AML-193 (cell line): ENCODE measurements around the gene SLC7A8.

Experiments
- DNase-seq, 2 experiments: peaks; one replicate each; lab custom pipeline; 2025; lab: John Stamatoyannopoulos, UW

The SLC7A8 gene

DNA sequence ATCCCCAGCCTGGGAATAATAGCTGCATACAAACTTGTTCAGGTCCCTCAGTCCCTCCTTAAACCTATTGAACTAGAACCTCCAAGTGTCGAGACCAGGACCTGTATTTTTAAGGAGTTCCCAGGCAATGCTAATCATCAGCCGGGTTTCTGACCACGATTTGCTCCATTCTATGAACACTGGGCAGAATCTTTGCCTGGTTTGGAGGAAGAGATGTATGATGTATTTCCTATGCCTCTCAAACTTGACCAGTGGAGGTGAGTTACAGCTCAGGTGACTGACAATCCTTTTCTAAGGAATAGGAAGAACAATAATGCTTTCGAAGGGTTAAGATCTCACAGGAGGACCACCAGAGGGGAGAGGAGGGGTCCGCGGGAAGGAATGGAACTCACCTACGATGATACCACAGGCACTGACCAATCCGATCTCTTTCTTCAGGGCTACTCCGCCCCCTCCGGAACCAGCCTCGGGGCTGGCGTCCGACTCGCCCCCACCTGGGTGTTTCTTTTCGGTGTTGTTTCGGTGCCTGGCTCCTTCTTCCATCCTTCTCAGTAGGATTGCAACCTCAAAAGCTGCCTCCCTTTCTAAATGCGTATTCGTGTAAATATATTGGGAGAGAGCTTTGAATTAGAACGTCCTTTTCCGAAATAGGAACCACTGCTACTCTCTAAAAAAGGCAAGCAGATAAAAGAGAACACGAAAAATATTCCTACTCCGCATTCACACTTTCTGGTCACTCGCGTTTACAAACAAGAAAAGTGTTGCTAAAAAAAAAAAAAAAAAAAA is 895 bp downstream of the SLC7A8 start:
- no peak for DNase-seq

DNA sequence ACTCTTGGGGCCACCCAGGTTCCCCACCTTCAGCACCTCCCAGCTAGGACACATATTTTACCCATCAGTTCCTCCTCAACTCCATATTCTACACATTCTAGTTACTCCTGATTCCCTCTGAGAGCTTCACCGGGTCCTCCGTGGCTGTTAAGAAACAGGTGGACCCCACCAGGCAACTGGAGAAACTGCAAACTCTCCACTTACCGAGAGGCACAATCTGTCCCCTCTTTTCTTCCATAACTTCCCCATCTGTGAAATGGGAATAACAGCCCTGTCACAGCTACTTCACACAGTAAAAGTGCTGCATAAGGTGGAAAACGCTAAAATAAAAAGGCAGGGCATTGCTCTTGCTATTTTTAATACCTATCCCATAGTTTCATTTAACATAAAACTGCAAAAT is 1.5 kb downstream of the SLC7A8 start:
- no peak for DNase-seq

- no peak for DNase-seq
These were observed 2.0 kb downstream of the SLC7A8 start for GRCh38 chr14:23181453-23181852.

- DNase-seq = no peak
These were observed 6.3 kb downstream of the SLC7A8 start for GRCh38 chr14:23177181-23177580.

GRCh38 chr14:23175823-23176222 is 7.6 kb downstream of the SLC7A8 start:
- no peak for DNase-seq

DNA sequence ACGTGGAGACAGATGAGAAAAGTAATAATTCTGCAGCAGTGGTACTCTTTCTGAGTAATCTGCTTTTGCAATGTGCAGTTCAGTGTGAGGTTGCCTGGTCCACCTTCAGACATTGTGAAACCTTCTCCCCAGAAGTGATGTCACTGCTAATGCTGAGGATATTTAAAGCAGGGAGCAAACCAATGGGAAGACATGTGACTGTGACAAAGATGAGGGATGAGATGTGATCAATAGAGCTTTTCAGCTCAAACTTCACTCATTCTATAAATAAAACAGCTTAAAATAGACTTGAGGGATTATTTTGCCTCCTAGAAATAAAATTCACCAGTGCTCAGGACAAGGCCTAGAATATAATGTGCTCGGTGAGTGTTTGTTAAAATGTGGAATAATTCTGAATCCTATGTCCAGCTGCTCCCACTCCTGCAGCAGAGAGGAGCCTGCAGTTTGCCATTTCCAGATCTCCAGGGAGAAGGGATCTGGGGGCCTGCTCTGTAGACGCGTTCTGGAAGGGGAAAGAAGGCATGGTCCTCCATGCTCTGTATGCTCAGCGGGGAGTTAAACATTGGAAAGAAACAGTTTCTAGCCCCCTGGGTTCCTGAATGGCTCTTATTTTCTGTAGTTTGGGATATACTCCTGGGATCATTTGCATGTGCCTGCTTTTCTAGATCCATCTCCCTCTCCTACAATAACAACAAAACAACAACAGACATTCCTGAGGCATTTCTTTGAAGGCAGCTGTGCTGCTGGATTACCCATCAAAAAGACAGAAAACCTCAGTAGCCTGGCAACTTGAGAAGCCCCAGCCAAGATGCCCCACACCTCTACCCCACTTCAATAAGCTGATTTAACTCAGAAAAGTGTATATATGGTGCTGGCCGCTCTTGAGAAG is 8.9 kb downstream of the SLC7A8 start:
- DNase-seq = peak; percentile 25 to 58

DNA sequence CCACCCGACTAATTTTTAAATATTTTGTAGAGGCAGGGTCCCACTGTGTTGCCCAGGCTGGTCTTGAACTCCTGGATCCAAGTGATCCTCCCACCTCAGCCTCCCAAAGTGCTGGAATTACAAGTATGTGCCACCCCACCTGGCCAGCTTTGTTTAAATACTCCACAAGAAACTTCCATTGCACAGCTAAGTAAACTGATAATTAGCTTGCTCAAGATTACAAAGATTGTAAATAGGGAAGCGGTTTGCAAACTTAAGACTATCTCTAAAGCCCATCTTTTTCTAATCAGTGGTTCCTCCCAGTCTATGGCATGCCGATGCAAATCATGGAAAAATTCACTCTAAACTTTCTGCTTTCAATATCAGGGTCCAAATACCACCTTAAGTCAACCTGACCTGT is 9.7 kb downstream of the SLC7A8 start:
- DNase-seq = no peak

GRCh38 chr14:23173031-23173430 is 10.4 kb downstream of the SLC7A8 start:
- no peak for DNase-seq

- DNase-seq = no peak
These were observed 10.9 kb downstream of the SLC7A8 start for GRCh38 chr14:23172574-23172973.

DNA sequence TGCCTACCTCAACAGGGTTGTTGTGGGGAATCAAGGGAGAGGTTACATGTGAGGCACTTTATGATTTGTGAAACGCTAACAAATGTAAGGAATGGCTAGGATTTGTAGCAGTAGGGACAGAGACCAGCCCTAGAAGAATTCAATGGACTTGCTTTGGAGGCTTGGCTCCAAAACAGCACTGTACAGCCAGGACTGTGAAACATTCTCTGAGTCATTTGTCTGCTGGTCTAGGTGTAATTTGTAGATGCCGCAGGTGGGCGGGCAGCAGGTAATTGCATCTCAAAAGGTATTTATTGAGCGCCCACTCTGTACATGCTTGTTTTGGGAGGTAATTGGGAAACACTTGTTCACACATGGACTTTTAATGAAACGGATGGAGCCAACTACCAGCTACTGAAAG is 11.4 kb downstream of the SLC7A8 start:
- no peak for DNase-seq

GRCh38 chr14:23171222-23171975 is 12.1 kb downstream of the SLC7A8 start:
- no peak for DNase-seq

DNA sequence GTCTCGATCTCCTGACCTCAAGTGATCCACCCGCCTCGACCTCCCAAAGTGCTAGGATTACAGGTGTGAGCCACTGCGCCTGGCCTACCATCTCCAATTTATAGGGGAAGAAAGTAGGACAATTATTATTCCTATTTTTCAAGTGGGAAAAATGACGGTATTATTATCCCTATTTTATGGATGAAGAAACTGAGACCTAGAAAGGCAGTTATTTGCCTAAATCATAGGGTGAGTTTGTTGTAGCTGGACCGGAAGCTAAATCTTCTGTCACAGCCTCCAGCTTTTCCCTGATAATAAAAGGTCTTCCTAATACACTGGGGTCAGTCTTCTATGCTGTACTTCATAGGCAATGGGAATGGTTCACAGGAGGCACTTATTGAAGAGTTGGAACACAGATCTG is 13.8 kb downstream of the SLC7A8 start:
- DNase-seq = no peak

DNA sequence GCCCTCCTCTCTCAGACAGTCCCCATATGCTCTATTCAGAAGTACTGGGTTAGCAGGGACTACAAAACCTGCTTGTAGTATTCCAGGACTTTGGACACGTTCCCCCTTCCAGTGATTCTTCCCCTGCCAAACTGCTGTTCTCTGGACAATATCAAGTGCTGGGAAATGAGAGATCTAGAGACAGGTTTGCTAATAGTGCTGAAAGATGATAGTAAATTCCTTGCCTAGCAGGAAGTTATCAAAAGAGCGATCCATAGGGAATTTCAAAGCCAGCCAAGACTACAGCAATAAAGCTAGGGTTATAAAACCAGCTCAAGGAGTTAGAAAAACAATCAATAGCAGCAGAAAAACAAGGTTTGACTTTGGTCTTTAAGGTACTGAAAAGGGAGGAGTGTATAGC is 15.2 kb downstream of the SLC7A8 start:
- DNase-seq = no peak

- no peak for DNase-seq
These were observed 16.2 kb downstream of the SLC7A8 start for GRCh38 chr14:23167116-23167847.

DNA sequence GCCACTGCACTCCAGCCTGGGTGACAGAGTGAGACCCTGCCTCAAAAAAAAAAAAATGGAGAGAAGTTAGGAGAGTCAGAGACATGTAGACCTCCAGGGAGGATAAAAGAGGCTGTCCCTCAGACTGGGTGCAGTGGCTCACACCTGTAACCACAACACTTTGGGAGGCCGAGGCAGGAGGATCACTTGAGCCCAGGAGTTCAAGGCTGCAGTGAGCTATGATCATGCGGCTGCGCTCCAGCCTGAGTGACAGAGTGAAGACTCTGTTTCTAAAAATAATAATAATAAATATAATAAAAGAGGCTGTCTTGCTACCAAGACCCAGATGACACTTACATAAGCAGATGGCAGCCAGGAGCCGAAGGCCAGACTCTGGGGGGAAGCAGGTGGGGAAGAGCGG is 18.5 kb downstream of the SLC7A8 start:
- no peak for DNase-seq

DNA sequence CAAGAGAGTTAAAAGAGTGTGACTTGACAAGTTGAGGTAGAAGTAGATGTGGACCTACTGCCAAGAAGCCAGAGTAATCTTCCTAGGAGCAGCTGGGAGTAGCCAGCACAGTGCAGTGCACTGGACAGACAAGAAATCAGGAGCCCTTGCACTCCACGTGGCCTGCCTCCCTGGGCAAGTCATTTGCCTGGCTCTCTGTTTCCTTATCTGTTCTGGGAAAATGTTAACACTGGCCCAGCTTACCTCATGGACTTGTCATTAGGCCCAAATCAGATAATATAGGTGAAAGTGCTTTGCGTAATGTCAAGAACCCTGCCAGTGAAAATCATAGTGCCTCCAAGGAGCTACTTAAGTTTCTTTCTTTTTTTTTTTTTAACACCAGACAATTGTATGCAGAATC is 19.2 kb downstream of the SLC7A8 start:
- no peak for DNase-seq

GRCh38 chr14:23163830-23164229 is 19.6 kb downstream of the SLC7A8 start:
- DNase-seq = no peak

- peak; percentile 7 to 39 for DNase-seq
These were observed 20.7 kb downstream of the SLC7A8 start for GRCh38 chr14:23162800-23163199.

- no peak for DNase-seq
These were observed 21.5 kb downstream of the SLC7A8 start for GRCh38 chr14:23162005-23162404.

- peak; percentile 56 to 59 for DNase-seq
These were observed 22.4 kb downstream of the SLC7A8 start for GRCh38 chr14:23160924-23161522.

DNA sequence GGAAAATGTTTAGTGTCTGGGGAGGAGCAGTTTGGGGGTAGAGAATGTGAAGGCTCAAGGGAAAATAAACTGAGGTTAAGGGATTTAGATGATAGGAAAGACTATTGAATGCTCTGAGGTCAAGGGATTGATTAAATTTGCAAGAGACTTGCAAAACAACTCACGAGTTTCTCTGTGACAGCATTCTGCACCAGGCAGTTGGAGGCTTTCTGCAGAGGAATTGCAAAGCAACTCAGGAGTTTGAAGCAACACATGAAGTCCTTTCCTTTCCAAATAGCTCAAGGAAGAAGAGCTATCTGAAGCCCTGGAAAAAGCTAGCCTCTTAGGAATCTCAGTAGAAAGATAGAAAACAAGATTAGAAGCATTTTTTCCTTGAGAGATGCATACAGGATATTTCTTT is 23.9 kb downstream of the SLC7A8 start:
- DNase-seq = no peak
